IgD-negative memory B cell (primary cell): Measurements from ENCODE around the gene LAMA4. TPM values are rescaled to one million over a fixed set of nuclear protein-coding genes. Genes with fewer than 3 reads are reported as not detected.
A peak's percentile ranks its signal among the peaks of the same experiment; 100 is the strongest.

Source experiments
- H3K27ac Mint-ChIP-seq, 3 donors: one replicate each; pipeline ENCODE4 v1.8.0; 2020 to 2022; ENCODE audit warnings: mild to moderate bottlenecking in 3 of 3, mixed read lengths in 3 of 3, moderate library complexity in 1 of 3
- H3K27me3 Mint-ChIP-seq: one replicate; pipeline ENCODE4 v1.8.0; 2021; ENCODE audit warnings: mixed read lengths
- H3K36me3 Mint-ChIP-seq: one replicate; pipeline ENCODE4 v1.8.0; 2020; ENCODE audit warnings: mild to moderate bottlenecking, mixed read lengths
- H3K4me1 Mint-ChIP-seq, 3 donors: one replicate each; pipeline ENCODE4 v1.8.0; 2020 to 2022; ENCODE audit warnings: mixed read lengths in 3 of 3, mild to moderate bottlenecking in 1 of 3
- H3K4me3 Mint-ChIP-seq, 4 donors: one replicate each; pipeline ENCODE4 v1.8.0; 2020 to 2022; ENCODE audit warnings: mild to moderate bottlenecking in 4 of 4, mixed read lengths in 4 of 4, moderate library complexity in 3 of 4
- H3K9me3 Mint-ChIP-seq, 3 donors: one replicate each; pipeline ENCODE4 v1.8.0; 2020 to 2021; ENCODE audit warnings: mixed read lengths in 3 of 3, mild to moderate bottlenecking in 1 of 3
- polyA plus RNA-seq: library from polyadenylated mRNA; unstranded; fragments of 300-500 nt; fragmentation: Illumina TruSeq; gene quantifications from one replicate; pipeline ENCODE4 v1.2.3, GENCODE V29; 2021

Gene LAMA4
- polyA plus RNA-seq, 1 donor from 2014 or later, result not detected

DNA sequence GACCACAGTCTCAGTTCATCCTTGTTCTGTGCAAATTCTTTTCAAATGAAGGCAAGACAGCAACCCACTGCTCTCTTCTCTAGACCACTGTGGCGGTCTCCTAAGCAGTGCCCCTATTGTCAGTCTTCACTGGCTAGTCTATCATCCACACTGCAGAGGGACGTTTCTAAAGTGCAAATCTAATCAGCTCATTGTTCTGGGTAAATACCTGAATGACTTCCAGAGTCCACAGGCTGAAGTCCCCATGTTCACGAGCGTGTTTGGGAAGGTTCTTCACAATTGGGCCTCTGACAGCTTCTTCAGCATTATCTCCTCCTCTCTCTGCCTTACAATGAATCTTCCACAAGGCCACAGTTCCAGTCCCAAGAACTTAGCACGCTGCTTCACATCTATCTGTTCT, 73.2 kb downstream of the LAMA4 start:
- Mint-ChIP-seq H3K9me3 (no peaks in the 10 kb centered on the region), H3K36me3 (no peaks in the 10 kb centered on the region), H3K27me3 (peaks cover 4% of the 10 kb centered on the region), H3K4me3 (no peak overlapping the region), H3K27ac (no peak overlapping the region), H3K4me1 (no peaks in the 10 kb centered on the region)

DNA sequence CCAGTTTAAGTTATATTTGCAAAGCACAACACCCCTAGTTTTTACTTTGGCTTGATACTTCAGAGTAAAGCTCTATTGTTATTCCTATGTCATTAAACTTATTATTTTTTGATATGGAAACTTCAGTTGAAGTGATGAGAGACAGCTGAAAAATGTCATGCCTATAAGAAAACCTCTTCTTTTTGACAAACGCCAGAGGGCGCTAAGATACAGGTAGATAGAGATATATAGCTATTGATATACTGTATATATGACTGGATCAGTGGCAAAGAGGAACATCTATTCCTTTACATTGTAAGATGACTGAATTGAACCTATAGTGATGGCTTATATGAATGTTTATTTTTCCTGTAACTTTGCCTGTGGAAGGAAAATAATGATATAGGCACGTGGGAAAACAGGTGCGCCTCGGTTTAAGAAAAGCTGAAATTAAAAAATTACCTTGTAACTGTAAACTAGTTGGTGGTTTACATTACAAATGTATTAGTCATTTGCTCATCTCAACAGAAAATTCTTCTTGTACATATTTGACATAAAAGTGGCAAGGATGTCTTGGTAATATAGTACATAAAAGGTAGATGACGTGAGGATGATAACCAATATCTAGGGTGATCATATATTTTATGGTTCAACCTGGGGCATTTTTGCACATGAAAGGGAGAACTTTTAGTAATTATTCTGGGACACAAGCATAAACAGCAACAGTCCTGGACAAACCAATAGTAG, 74.1 kb downstream of the LAMA4 start:
- Mint-ChIP-seq H3K27me3 (peaks cover 2% of the 10 kb centered on the region), H3K9me3 (no peaks in the 10 kb centered on the region), H3K36me3 (no peaks in the 10 kb centered on the region), H3K4me3 (no peak overlapping the region), H3K27ac (no peak overlapping the region), H3K4me1 (no peaks in the 10 kb centered on the region)

DNA sequence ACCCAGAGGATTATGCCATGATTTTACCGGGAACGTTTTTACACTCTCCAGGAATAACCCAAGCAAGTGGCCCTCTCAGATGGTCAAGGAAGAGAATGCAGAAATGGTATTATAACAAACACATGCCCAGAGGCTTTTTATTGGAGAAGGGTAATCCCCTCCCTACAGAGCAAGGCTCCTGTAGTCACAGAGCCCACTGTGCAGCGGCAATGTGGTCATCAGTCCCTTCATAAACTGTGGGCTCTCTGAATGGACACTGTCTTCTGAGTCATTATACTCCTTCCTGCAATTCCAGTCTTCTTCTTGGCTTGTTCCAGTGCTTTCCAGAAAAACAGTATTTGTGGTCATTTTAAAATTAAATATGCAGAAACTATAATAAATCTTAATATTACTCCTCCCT, 74.7 kb downstream of the LAMA4 start:
- H3K4me1 Mint-ChIP-seq, result no peaks in the 10 kb centered on the region
- no peak overlapping the region for H3K27ac Mint-ChIP-seq
- peaks cover 2% of the 10 kb centered on the region for H3K27me3 Mint-ChIP-seq
- H3K9me3 Mint-ChIP-seq, result no peaks in the 10 kb centered on the region
- H3K36me3 Mint-ChIP-seq, result no peaks in the 10 kb centered on the region
- H3K4me3 Mint-ChIP-seq, result no peak overlapping the region

DNA sequence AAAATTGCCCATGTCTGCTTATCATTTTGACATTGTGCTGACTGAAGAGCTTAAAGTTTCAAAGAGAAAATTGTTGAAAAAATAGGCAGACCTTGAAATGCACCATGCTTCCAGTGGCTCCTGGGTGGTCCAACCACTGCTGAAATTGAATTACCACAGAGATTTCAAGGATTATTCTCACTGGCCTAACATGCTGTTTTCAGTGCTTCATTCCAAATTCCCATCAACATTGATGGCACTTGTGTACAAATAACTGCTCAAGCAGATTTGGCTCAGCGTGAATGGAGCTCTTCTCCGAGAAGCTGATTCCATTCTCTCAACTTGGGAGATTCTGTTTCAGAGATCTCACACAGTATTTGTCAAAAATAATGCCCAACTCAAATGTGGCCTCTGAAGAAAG, 75.5 kb downstream of the LAMA4 start:
- Mint-ChIP-seq H3K9me3 (no peaks in the 10 kb centered on the region), H3K4me1 (no peaks in the 10 kb centered on the region), H3K36me3 (no peaks in the 10 kb centered on the region), H3K4me3 (no peak overlapping the region), H3K27ac (no peak overlapping the region), H3K27me3 (peaks cover 2% of the 10 kb centered on the region)

DNA sequence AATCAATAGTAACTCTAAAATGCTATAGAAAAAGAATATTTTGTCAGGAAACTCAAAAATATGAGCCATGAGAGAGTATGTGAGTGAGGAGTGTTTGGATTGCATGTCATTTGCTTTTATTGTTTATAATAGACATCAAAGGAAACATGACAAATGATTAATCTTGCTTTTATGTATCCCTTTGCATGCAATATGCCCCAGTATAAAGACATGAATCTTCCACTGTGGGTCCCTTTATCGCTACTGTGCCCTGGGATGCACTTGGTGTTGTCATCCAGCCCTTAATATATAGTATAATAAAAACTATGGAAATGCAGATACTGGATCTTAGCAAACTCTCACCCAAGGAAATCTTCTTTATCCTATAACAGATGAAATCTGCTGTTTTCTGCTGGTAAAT, 77.3 kb downstream of the LAMA4 start:
- no peaks in the 10 kb centered on the region for H3K9me3 Mint-ChIP-seq
- no peaks in the 10 kb centered on the region for H3K4me1 Mint-ChIP-seq
- H3K27me3 Mint-ChIP-seq, result peaks cover 2% of the 10 kb centered on the region
- H3K36me3 Mint-ChIP-seq, result no peaks in the 10 kb centered on the region
- H3K27ac Mint-ChIP-seq, result no peak overlapping the region
- H3K4me3 Mint-ChIP-seq, result no peak overlapping the region

DNA sequence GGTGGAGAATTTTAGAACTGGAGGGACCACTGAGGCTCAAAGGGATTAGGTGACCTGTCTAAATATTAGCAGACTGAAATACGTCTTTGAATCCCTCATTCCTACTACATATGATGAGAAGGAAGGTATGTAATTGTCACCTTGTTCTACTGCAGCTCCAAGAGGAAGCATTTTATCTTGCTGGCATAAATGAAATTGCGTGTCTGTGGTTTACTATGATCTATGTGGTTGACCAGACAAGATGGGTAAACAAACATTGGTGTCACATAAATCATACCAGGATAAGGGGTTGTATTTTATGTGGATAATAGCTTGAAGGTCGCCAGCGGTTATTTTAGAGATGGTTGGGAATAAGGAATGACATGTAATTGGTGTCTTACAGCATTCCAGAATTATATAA, 78.2 kb downstream of the LAMA4 start:
- H3K27me3 Mint-ChIP-seq, result peaks cover 2% of the 10 kb centered on the region
- H3K36me3 Mint-ChIP-seq, result no peaks in the 10 kb centered on the region
- H3K4me1 Mint-ChIP-seq, result no peaks in the 10 kb centered on the region
- H3K4me3 Mint-ChIP-seq, result no peak overlapping the region
- H3K27ac Mint-ChIP-seq, result no peak overlapping the region
- H3K9me3 Mint-ChIP-seq, result no peaks in the 10 kb centered on the region

DNA sequence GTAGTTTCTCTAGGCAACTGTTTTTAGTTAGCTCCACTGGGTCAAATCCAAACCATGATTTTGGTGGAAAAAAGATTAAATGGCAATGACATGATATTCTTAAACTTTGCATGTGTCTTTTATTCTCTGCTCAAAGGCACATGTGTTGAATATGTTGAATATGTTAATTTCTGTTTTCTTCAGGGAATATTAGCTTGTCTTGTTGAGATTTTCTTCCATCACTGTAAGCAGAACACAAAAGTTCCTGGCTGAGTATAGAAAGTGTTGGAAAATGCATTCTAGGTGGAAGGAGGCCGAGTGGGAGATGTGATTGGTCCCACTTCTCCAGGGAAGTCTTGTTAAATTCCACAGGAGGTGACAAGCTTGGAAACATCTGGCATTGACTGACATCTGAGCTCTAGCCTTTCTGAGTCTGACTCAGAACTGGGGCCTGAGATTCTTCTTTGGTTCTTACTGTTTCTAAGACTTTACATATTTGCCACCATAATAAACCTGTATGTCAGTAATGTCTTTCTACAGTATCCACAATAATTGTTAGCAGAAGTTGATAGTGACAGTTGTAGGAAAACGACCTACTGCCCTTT, 81.1 kb downstream of the LAMA4 start:
- Mint-ChIP-seq H3K4me3 (no peak overlapping the region), H3K27ac (no peak overlapping the region), H3K27me3 (peaks cover 4% of the 10 kb centered on the region), H3K9me3 (no peaks in the 10 kb centered on the region), H3K4me1 (no peaks in the 10 kb centered on the region), H3K36me3 (no peaks in the 10 kb centered on the region)

DNA sequence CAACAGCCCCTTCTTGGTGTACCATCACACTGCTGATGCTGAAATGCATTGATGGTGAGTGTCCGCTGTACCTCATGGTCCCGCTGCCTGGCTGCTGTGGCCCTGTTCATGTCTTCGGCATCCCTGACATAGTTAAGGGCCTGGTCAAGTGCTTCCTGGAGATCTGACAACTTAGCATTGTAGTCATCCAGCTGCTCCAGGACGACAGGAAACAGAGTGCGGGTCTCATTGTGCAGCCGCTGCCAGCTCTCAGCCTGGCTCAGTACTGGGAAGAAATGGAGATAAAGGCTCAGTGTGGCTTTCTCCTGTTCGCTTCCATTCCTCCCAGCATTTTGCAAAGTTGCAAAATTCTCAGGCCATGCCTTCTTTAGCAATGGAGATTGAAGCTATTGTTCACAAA, 81.8 kb downstream of the LAMA4 start:
- H3K36me3 Mint-ChIP-seq, result no peaks in the 10 kb centered on the region
- no peak overlapping the region for H3K4me3 Mint-ChIP-seq
- H3K9me3 Mint-ChIP-seq, result no peaks in the 10 kb centered on the region
- H3K27me3 Mint-ChIP-seq, result peaks cover 3% of the 10 kb centered on the region
- H3K4me1 Mint-ChIP-seq, result no peaks in the 10 kb centered on the region
- H3K27ac Mint-ChIP-seq, result no peak overlapping the region

DNA sequence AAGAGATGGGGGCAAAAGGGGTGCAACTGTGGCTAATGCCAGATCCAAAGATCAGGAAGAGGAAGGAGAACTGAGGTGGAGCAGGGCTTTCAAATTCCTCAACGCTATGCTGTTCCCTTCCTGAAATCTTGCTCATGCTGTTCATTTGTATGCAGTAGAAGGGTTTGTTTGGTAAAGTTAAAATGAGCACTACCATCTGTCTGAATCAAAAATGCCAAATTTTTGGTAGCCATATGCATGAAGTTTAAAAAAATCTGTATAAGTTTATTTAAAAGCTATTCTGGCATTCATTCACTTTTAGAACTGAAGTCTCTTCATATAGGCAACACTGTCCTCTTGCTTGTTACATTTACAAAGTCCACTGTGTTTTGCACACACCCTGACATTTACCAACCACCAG, 84.8 kb downstream of the LAMA4 start:
- no peak overlapping the region for H3K4me3 Mint-ChIP-seq
- no peaks in the 10 kb centered on the region for H3K9me3 Mint-ChIP-seq
- H3K27me3 Mint-ChIP-seq, result peaks cover 14% of the 10 kb centered on the region
- H3K36me3 Mint-ChIP-seq, result no peaks in the 10 kb centered on the region
- H3K27ac Mint-ChIP-seq, result no peak overlapping the region
- no peaks in the 10 kb centered on the region for H3K4me1 Mint-ChIP-seq

DNA sequence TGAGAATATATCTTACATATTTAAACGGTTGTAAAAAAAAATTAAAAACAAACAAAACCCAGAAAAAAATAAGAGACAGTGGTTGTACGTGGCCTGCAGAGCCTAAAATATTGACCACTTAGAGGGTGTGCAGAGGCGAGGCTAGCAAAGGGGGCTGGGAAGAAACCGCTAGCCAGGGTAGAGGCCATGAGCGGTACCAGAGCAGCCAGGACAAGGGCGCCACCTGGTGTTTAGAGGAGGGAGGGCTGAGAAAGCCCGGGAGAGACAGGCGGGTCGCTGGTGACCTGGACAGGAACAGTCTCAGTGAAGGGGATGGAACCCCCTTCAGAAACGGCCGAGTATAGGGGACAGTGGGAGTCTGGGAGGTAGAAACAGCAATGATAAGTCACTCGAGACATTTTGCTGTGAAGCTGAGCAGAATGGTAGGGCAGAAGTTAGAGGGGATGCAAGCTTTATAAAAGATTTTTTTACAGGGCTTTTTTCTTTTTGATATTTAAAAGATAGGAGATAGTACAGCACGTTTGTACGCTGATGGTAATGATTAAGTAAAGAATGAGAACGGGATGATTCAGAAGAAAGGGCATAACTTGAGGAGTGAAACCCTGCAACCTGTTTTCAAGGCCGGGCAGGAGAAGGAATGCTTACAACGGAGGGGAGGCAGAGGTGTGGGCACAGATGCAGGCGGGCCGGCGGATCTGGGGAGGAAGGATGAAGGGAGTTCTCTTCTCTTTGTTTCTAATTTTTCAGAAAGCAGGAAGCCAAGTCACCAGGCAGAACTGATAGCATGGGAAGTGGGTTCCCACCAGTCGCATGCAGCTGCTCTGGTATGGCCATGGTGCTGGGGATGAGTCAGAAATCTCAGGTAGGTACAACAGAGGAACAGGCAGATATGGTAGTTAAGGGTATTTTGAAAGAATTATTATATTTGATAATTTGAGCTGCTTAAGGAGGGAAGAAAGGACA, 90.8 kb downstream of the LAMA4 start:
- peak overlapping the region in 2 of 4 donors; percentile 43 to 79 for H3K4me3 Mint-ChIP-seq
- H3K9me3 Mint-ChIP-seq, result no peaks in the 10 kb centered on the region
- no peak overlapping the region for H3K27ac Mint-ChIP-seq
- H3K4me1 Mint-ChIP-seq, result peaks cover 6 to 8% (median 8%) of the 10 kb centered on the region in 3 donors
- peaks cover 2% of the 10 kb centered on the region for H3K36me3 Mint-ChIP-seq
- peaks cover 32% of the 10 kb centered on the region for H3K27me3 Mint-ChIP-seq

DNA sequence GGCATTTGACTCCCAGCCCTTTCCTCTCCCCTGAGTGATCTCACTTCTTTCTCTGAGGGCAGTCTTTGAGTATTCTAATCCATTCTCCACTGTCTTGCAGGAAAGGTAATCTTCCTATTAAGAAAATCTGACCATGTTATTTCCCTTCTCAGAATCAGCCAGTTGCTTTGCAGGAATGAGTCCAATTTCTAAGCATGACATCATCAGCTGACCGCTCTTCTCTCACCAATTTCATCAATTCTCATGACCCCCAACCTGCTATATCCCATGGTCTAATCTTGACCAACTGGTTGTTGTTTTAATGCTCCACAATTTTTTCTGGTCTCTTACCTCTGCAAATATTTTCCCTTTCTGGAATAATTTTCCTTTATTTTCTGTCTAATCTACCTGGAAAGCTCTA, 93.6 kb downstream of the LAMA4 start:
- Mint-ChIP-seq H3K36me3 (peaks cover 2% of the 10 kb centered on the region), H3K27ac (peak overlapping the region in 1 of 3 donors; percentile 40), H3K9me3 (no peaks in the 10 kb centered on the region), H3K4me1 (peaks cover 6 to 10% (median 8%) of the 10 kb centered on the region in 3 donors), H3K27me3 (peaks cover 23% of the 10 kb centered on the region), H3K4me3 (no peak overlapping the region)

DNA sequence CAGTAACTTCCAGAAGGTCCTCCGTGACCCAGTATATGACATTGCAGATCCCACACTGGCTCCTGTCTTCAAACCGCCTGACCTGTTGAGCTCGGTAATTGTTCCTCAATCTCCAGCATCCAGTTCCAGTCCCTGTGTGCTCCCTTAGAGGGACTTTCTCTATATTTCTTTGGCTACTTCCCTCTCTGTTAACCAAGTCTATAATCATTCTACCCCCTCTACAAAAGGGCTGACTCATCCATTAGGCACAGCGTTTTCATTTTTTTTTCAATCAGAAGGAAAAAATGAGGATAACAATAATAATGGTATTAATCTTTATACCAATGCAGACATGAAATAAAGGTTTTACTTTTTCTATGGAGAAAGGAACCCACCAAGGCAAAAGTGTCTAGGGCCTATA, 97.7 kb downstream of the LAMA4 start:
- Mint-ChIP-seq H3K27ac (peak overlapping the region in 1 of 3 donors; percentile 81), H3K4me1 (peaks cover 4 to 21% (median 18%) of the 10 kb centered on the region in 3 donors), H3K4me3 (no peak overlapping the region), H3K27me3 (peaks cover 7% of the 10 kb centered on the region), H3K36me3 (no peaks in the 10 kb centered on the region), H3K9me3 (no peaks in the 10 kb centered on the region)

DNA sequence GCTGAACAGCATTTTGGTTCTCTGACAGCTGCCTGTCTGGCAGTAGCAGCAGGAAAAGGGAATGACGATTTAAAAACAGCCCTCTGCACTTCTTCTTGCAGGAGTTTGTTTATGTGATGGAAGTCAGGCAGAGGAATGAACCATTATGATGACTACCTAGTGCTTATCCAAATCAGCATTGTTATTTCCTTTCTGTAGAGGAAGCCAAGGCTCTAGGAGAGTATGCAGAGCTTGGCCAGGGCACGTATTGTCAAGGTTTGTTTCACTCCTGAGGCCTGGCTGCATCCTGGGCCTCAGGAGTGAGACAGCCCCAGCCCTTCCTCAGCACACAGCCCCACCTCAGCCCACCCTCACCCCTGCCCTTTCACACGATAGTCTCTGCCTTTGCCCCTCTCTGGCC, 98.5 kb downstream of the LAMA4 start:
- Mint-ChIP-seq H3K4me3 (peak overlapping the region in 1 of 4 donors; percentile 69), H3K27me3 (peaks cover 7% of the 10 kb centered on the region), H3K36me3 (no peaks in the 10 kb centered on the region), H3K9me3 (no peaks in the 10 kb centered on the region), H3K27ac (peak overlapping the region in 1 of 3 donors; percentile 81), H3K4me1 (peaks cover 4 to 21% (median 18%) of the 10 kb centered on the region in 3 donors)

DNA sequence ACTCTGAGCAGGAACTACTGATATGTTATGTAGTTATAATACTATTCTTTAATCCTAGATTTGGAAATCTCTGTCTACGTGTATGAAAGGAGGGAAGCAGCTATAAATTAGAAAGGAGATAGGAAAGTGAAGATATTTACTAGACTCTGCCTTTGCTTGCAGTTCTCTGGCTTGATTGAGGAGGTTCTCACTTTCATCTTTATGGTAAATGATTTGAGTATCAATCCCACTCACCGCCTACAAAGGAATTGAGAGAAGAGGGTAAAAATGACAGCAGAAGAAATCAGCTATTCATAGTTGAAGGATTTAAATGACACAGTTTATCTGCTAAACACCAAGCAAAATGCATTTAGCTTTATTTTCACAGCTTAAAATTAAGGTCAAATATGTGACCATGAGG, 99.7 kb downstream of the LAMA4 start:
- Mint-ChIP-seq H3K27ac (no peak overlapping the region), H3K27me3 (peaks cover 3% of the 10 kb centered on the region), H3K9me3 (no peaks in the 10 kb centered on the region)

DNA sequence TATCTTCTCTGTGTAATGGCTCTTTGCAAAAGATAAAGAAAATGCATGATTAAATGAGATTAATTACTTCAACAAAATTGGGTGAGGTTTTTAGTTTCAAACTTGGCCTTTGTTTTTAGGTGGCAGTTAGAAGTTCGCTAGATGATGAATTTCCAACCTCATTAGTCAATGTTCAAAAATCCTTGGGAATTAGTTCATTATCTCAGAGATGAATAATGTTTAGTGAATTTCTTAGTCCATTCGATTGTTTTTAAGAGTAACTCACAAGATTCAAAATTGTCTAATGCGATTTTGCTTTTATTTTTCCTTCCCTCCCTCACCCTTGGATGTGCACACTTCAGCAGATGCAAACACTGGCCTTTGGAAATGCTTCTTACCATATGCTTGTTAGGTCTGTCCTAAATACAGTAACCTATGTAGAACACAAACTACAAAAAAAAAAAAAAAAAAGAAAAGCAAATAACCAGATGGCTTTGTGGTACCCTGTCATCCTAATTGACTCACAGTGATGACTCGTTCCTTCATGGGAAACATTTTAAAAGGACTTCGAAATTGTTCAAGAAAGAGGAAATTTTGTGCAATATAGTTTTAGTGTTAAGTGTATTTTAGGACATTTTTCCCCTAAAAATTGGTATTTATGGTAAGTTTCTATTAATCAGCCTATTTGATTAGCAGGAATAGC, 100.3 kb downstream of the LAMA4 start:
- Mint-ChIP-seq H3K4me3 (no peak overlapping the region), H3K27me3 (peaks cover 2% of the 10 kb centered on the region), H3K4me1 (peaks cover 4 to 21% (median 14%) of the 10 kb centered on the region in 3 donors), H3K36me3 (no peaks in the 10 kb centered on the region), H3K9me3 (no peaks in the 10 kb centered on the region), H3K27ac (no peak overlapping the region)

More for the DNA sequence above, 99.7 kb downstream of the LAMA4 start:
- no peak overlapping the region for H3K4me3 Mint-ChIP-seq
- H3K36me3 Mint-ChIP-seq, result no peaks in the 10 kb centered on the region
- H3K4me1 Mint-ChIP-seq, result peaks cover 4 to 21% (median 18%) of the 10 kb centered on the region in 3 donors
